Spleen (tissue), 7 donors: ENCODE measurements around the gene PRR11.

Experiments used
- POLR2A ChIP-seq, 3 donors: fragments of 450-650 bp; IDR thresholded peaks; one replicate each; pipeline ENCODE4 v1.5.1; 2017; ENCODE audit warnings: antibody characterized with exemption in 3 of 3, mild to moderate bottlenecking in 1 of 3
- TF ChIP-seq, protein P1 (sequence below), 11 experiments: fragments of 200-600 bp in 7 of 11; fragments of 450-650 bp in 4 of 11; sonication (generic) in 4 of 11; IDR thresholded peaks in 8 of 11; conservative IDR thresholded peaks in 3 of 11; 1 replicate in 7 of 11; 2 replicates in 4 of 11; pipeline versions ENCODE4 v1.4.0 to v1.8.0; 2016 to 2021; ENCODE audit warnings: antibody characterized with exemption in 11 of 11, inconsistent platforms in 4 of 11, mild to moderate bottlenecking in 1 of 11
- donor health status: DM: no; HTN: no; CAD: no; lungs with moderate emphysema.
- donor health status: DM: no; HTN: no; CAD: no.
- donor health status: DM: no; HTN: no; CAD: no.

DNA sequence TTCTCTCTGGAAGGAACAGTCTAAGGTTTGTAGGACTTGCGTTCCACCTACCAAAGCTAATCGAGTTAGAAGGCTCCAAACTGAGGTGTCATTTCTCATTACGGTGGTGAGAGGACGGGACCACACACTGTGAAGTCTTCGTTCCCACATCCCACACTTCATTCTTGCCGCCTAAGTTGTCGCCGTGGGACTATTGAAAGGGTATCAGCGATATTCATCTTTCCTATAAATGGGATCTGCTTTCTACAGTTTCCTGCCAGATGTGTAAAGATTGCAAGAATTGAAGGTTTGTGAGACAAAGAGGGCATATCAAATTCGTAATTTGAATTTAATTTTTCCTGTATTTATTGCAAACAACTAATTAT, 48.3 kb upstream of the PRR11 start:
- no peak for TF ChIP-seq POLR2A (IDR thresholded peaks at IDR 0.05)
- TF ChIP-seq, protein P1, sequence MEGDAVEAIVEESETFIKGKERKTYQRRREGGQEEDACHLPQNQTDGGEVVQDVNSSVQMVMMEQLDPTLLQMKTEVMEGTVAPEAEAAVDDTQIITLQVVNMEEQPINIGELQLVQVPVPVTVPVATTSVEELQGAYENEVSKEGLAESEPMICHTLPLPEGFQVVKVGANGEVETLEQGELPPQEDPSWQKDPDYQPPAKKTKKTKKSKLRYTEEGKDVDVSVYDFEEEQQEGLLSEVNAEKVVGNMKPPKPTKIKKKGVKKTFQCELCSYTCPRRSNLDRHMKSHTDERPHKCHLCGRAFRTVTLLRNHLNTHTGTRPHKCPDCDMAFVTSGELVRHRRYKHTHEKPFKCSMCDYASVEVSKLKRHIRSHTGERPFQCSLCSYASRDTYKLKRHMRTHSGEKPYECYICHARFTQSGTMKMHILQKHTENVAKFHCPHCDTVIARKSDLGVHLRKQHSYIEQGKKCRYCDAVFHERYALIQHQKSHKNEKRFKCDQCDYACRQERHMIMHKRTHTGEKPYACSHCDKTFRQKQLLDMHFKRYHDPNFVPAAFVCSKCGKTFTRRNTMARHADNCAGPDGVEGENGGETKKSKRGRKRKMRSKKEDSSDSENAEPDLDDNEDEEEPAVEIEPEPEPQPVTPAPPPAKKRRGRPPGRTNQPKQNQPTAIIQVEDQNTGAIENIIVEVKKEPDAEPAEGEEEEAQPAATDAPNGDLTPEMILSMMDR (IDR thresholded peaks at IDR 0.05 in 8 of 11, conservative IDR thresholded peaks at IDR 0.05 in 3 of 11), result no peak
